A172 (cell line): ENCODE measurements around the gene MACROH2A2. TPM values are rescaled to one million over a fixed set of nuclear protein-coding genes. Genes with fewer than 3 reads are reported as not detected.
"Not testable (repeated sequence)": the region's sequence is repeated elsewhere in the genome, so short reads cannot be mapped to it uniquely, and the experiment has no call there.

Experiments
- DNase-seq: peaks from one replicate; pipeline ENCODE4 v3.0.0-alpha.2; 2015; ENCODE audit warnings: low spot score
- total RNA-seq: library from RNA; depleted of rRNA; stranded (reverse); fragments of >200 nt; shearing (Covaris generic); gene quantifications from 2 replicates; pipeline ENCODE4 v1.2.3, GENCODE V29; 2014; rRNA removed

The MACROH2A2 gene
- total RNA-seq, 1 experiment from 2014 or later: 15.0 TPM

- DNase-seq: no peak
Observed at GRCh38 chr10:70158113-70158512, 105.5 kb downstream of the MACROH2A2 start.

GRCh38 chr10:70159366-70159765 is 106.7 kb downstream of the MACROH2A2 start:
- not testable (repeated sequence) for DNase-seq

- DNase-seq: no peak
Observed at GRCh38 chr10:70160798-70161197, 108.2 kb downstream of the MACROH2A2 start.

Other genes starting within 250 kb of the MACROH2A2 start
- 15.3 and 16.3 TPM in 2 replicates for gene AIFM2, start 80.0 kb downstream of the MACROH2A2 start, total RNA-seq
- gene TYSND1, start 93.9 kb downstream of the MACROH2A2 start, total RNA-seq: 16.8 and 19.1 TPM in 2 replicates
- gene SAR1A, start 117.7 kb downstream of the MACROH2A2 start, total RNA-seq: 102 and 104 TPM in 2 replicates
- gene PPA1, start 180.6 kb downstream of the MACROH2A2 start, total RNA-seq: 184 and 272 TPM in 2 replicates
- gene NPFFR1, start 231.2 kb downstream of the MACROH2A2 start, total RNA-seq: 0.02 TPM in 1 of 2 replicates, not detected in the other